ENCODE data around the gene CD84.

The CD84 gene

GRCh38 chr1:160548960-160549664 is 30.2 kb downstream of the CD84 start:
- no peak overlapping the region for H3K4me3 ChIP-seq (ENCODE audit: low read length)
- H3K27me3 ChIP-seq (ENCODE audit: insufficient read depth, low read length): no peaks in the 10 kb centered on the region
- no peaks in the 10 kb centered on the region; the same call in 1 of the 2 replicates for H3K9me3 ChIP-seq (ENCODE audit: insufficient read depth, low read depth, low read length)
- H3K4me1 ChIP-seq (ENCODE audit: insufficient read depth, low read length): no peaks in the 10 kb centered on the region
- H3K27ac ChIP-seq (ENCODE audit: low read length): no peak overlapping the region
- no peak overlapping the region for H3K9ac ChIP-seq (ENCODE audit: low read depth, low read length)
- no peaks in the 10 kb centered on the region for H3K36me3 ChIP-seq (ENCODE audit: insufficient read depth, low read depth, low read length)

DNA sequence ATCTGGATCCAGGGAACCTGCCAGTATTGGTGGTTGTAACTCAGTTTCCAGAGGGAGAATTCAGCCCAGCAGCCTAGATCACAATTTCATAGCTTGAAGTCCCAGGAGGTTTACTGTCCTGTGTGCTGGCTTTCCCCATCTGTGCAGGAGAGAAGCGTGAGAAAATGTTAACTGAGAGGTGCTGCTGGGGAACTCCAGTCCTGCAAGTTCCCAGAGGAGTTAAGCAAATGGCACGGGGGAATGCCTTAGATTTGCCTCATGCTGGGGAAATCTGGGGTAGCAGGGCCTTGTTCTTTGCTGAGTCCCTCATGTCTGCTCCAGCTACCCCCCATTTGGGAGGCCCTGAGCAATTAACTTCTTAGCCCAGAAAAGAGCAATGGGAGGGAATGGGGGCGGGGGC is 31.1 kb downstream of the CD84 start:
- Histone ChIP-seq H3K9me3 (ENCODE audit: insufficient read depth, low read depth, low read length) (no peaks in the 10 kb centered on the region; the same call in 1 of the 2 replicates), H3K9ac (ENCODE audit: low read depth, low read length) (no peak overlapping the region), H3K4me3 (ENCODE audit: low read length) (no peak overlapping the region), H3K27me3 (ENCODE audit: insufficient read depth, low read length) (no peaks in the 10 kb centered on the region), H3K36me3 (ENCODE audit: insufficient read depth, low read depth, low read length) (no peaks in the 10 kb centered on the region), H3K4me1 (ENCODE audit: insufficient read depth, low read length) (no peaks in the 10 kb centered on the region), H3K27ac (ENCODE audit: low read length) (no peak overlapping the region)

DNA sequence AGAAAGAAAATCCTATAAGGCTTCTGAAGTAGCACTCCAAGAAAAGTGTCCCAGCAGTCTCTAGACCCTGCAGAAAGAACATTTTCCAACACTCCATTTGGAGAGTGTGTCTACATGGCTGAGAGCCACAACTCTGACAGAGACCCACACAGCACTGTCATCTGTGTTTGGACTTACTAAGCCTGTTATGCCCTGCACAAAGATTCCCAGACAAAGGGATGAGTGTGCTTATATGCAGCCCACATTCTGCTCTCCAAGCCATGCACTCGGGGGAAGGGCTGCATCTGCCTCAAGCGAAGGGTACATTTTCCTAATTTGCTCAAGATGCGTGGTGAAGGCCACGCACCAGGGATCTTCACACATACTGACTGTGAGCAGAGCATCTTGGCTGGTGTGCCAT is 31.9 kb downstream of the CD84 start:
- Histone ChIP-seq H3K27me3 (ENCODE audit: insufficient read depth, low read length) (no peaks in the 10 kb centered on the region), H3K9ac (ENCODE audit: low read depth, low read length) (no peak overlapping the region), H3K36me3 (ENCODE audit: insufficient read depth, low read depth, low read length) (no peaks in the 10 kb centered on the region), H3K4me3 (ENCODE audit: low read length) (no peak overlapping the region), H3K4me1 (ENCODE audit: insufficient read depth, low read length) (no peaks in the 10 kb centered on the region), H3K9me3 (ENCODE audit: insufficient read depth, low read depth, low read length) (no peaks in the 10 kb centered on the region; the same call in 1 of the 2 replicates), H3K27ac (ENCODE audit: low read length) (no peak overlapping the region)

DNA sequence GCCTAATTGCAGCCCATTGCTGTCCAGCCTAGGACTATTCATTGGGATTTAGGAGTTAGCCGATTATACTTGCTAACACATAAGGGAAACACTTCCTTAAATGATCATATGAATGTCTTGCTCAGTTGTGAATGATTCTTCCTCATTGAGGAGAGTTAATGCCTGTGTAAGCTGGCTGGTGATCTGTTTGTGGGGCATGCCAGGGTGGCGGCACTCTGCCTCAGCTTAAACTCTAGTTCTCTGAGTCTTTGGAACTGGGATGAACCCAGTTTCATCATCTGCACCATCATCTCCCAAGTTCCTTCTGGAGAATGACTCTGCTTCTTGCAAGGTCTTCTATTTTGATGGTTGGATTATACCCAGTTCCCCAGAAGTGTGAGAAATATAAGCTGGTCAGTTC is 32.4 kb downstream of the CD84 start:
- H3K4me1 ChIP-seq (ENCODE audit: insufficient read depth, low read length): no peaks in the 10 kb centered on the region
- H3K27ac ChIP-seq (ENCODE audit: low read length): no peak overlapping the region
- no peaks in the 10 kb centered on the region; the same call in 1 of the 2 replicates for H3K9me3 ChIP-seq (ENCODE audit: insufficient read depth, low read depth, low read length)
- H3K36me3 ChIP-seq (ENCODE audit: insufficient read depth, low read depth, low read length): no peaks in the 10 kb centered on the region
- no peak overlapping the region for H3K4me3 ChIP-seq (ENCODE audit: low read length)
- H3K9ac ChIP-seq (ENCODE audit: low read depth, low read length): no peak overlapping the region
- no peaks in the 10 kb centered on the region for H3K27me3 ChIP-seq (ENCODE audit: insufficient read depth, low read length)

GRCh38 chr1:160544647-160545046 is 34.6 kb downstream of the CD84 start:
- no peak overlapping the region for H3K4me3 ChIP-seq (ENCODE audit: low read length)
- H3K9me3 ChIP-seq (ENCODE audit: insufficient read depth, low read depth, low read length): no peaks in the 10 kb centered on the region
- H3K4me1 ChIP-seq (ENCODE audit: insufficient read depth, low read length): no peaks in the 10 kb centered on the region
- H3K9ac ChIP-seq (ENCODE audit: low read depth, low read length): no peak overlapping the region
- no peaks in the 10 kb centered on the region for H3K36me3 ChIP-seq (ENCODE audit: insufficient read depth, low read depth, low read length)
- no peaks in the 10 kb centered on the region for H3K27me3 ChIP-seq (ENCODE audit: insufficient read depth, low read length)
- no peak overlapping the region for H3K27ac ChIP-seq (ENCODE audit: low read length)

- Histone ChIP-seq H3K4me1 (ENCODE audit: insufficient read depth, low read length) (no peaks in the 10 kb centered on the region), H3K27ac (ENCODE audit: low read length) (no peak overlapping the region), H3K27me3 (ENCODE audit: insufficient read depth, low read length) (no peaks in the 10 kb centered on the region), H3K4me3 (ENCODE audit: low read length) (no peak overlapping the region), H3K9me3 (ENCODE audit: insufficient read depth, low read depth, low read length) (no peaks in the 10 kb centered on the region), H3K36me3 (ENCODE audit: insufficient read depth, low read depth, low read length) (no peaks in the 10 kb centered on the region), H3K9ac (ENCODE audit: low read depth, low read length) (no peak overlapping the region)
Measured at GRCh38 chr1:160542303-160542945, 36.9 kb downstream of the CD84 start.

DNA sequence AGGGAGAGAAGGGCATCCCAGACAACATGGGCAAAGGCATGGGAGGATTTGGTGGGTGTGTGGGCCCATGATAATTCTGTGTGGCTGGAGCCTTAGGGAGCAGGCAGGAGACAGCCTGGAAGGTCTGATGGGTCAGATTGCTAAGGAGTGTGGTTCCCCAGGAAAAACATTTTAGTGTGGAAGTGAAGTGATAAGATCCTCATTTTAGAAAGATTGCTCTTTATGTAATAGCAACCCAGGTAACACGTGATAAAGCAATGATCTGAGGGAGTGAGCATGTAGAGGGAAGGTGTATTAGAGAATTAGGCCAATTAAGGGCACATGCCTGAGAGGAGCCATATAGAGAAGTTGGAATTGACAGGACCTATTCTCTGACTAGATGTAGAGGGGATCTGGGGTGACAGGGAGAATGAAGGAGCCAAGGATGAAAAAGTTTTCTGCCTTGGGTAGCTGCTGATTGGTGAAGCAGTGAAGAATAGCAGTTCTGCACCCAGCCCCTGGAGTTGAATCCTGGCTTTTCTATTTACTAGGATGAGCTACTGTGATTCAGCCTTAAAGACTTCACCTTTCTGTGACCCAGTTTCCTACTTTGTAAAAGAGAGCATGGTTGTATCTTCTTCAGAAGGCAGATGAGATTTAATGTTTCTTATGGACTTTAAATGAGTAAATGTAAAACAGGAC is 37.5 kb downstream of the CD84 start:
- no peaks in the 10 kb centered on the region for H3K9me3 ChIP-seq (ENCODE audit: insufficient read depth, low read depth, low read length)
- H3K4me3 ChIP-seq (ENCODE audit: low read length): no peak overlapping the region
- no peaks in the 10 kb centered on the region for H3K4me1 ChIP-seq (ENCODE audit: insufficient read depth, low read length)
- no peak overlapping the region for H3K9ac ChIP-seq (ENCODE audit: low read depth, low read length)
- H3K27me3 ChIP-seq (ENCODE audit: insufficient read depth, low read length): no peaks in the 10 kb centered on the region
- H3K27ac ChIP-seq (ENCODE audit: low read length): no peak overlapping the region
- H3K36me3 ChIP-seq (ENCODE audit: insufficient read depth, low read depth, low read length): no peaks in the 10 kb centered on the region

DNA sequence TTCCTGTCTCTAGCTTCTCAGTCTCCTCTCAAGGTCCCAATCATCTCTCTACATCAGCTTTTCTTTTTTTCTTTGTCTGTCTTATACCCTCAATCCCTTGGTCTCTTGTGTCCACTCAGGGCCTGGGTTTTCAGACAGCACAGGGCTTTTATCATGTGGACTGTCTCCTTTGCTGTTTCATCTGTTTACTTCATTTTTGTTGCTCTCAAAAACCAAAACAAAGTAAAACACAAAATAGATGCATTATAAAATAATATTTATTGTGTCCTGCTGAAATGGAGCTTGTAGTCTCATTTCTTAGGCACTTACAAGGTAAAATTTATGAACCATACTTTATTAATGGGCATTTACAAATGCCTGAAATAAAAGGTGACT is 38.5 kb downstream of the CD84 start:
- Histone ChIP-seq H3K27ac (ENCODE audit: low read length) (no peak overlapping the region), H3K9me3 (ENCODE audit: insufficient read depth, low read depth, low read length) (no peaks in the 10 kb centered on the region), H3K27me3 (ENCODE audit: insufficient read depth, low read length) (no peaks in the 10 kb centered on the region), H3K36me3 (ENCODE audit: insufficient read depth, low read depth, low read length) (no peaks in the 10 kb centered on the region), H3K4me1 (ENCODE audit: insufficient read depth, low read length) (no peaks in the 10 kb centered on the region), H3K4me3 (ENCODE audit: low read length) (no peak overlapping the region), H3K9ac (ENCODE audit: low read depth, low read length) (no peak overlapping the region)

GRCh38 chr1:160539990-160540858 is 39.1 kb downstream of the CD84 start:
- H3K4me1 ChIP-seq (ENCODE audit: insufficient read depth, low read length): no peaks in the 10 kb centered on the region
- no peaks in the 10 kb centered on the region for H3K36me3 ChIP-seq (ENCODE audit: insufficient read depth, low read depth, low read length)
- H3K9ac ChIP-seq (ENCODE audit: low read depth, low read length): no peak overlapping the region
- H3K27me3 ChIP-seq (ENCODE audit: insufficient read depth, low read length): no peaks in the 10 kb centered on the region
- H3K4me3 ChIP-seq (ENCODE audit: low read length): no peak overlapping the region
- no peak overlapping the region for H3K27ac ChIP-seq (ENCODE audit: low read length)
- peaks cover 2% of the 10 kb centered on the region; the same call in 1 of the 2 replicates for H3K9me3 ChIP-seq (ENCODE audit: insufficient read depth, low read depth, low read length)

GRCh38 chr1:160539684-160539989 is 39.7 kb downstream of the CD84 start:
- H3K9ac ChIP-seq (ENCODE audit: low read depth, low read length): no peak overlapping the region
- no peak overlapping the region for H3K27ac ChIP-seq (ENCODE audit: low read length)
- no peaks in the 10 kb centered on the region for H3K36me3 ChIP-seq (ENCODE audit: insufficient read depth, low read depth, low read length)
- H3K4me1 ChIP-seq (ENCODE audit: insufficient read depth, low read length): no peaks in the 10 kb centered on the region
- no peak overlapping the region for H3K4me3 ChIP-seq (ENCODE audit: low read length)
- no peaks in the 10 kb centered on the region for H3K27me3 ChIP-seq (ENCODE audit: insufficient read depth, low read length)
- peaks cover 7% of the 10 kb centered on the region for H3K9me3 ChIP-seq (ENCODE audit: insufficient read depth, low read depth, low read length)

DNA sequence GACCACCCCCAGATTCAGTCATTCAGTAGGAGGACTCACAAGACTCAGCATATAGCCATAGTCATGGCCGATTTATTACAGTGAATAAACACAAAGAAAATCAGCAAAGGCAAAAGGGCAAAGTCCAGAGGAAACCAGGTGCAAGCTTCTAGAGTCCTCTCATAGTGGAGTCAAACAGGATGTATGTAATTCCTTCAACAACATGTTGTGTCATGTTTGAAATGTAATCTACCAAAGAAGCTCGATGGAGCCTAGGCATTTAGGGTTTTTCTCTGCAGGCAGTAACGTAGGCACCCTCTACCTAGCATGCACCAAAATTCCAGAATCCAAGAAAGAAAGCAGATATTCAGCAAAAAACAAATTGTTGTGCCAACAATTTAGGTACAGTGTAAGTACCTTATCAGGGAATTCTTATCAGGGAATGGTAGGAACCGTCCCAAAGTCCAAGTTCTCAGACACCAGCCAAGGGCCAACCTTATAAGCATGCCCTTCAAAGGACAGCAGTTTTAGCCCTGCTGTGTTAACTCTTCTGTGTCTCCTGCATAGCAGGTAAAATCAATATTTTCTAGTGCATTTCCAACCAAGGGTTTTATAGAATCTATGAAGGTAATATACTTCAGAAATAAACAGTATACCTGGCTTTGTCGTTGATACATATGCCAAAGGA is 40.2 kb downstream of the CD84 start:
- Histone ChIP-seq H3K4me1 (ENCODE audit: insufficient read depth, low read length) (no peaks in the 10 kb centered on the region), H3K4me3 (ENCODE audit: low read length) (no peak overlapping the region), H3K27me3 (ENCODE audit: insufficient read depth, low read length) (no peaks in the 10 kb centered on the region), H3K27ac (ENCODE audit: low read length) (no peak overlapping the region), H3K9me3 (ENCODE audit: insufficient read depth, low read depth, low read length) (peaks cover 11% of the 10 kb centered on the region), H3K9ac (ENCODE audit: low read depth, low read length) (no peak overlapping the region), H3K36me3 (ENCODE audit: insufficient read depth, low read depth, low read length) (no peaks in the 10 kb centered on the region)

All from iPS-20b (cell line).